Omental fat pad (tissue), 4 donors: ENCODE data around the gene CPXM2. TPM values are rescaled to one million over a fixed set of nuclear protein-coding genes. Genes with fewer than 3 reads are reported as not detected.

Source experiments
- ATAC-seq: fragments of 150-250 bp; one replicate; pipeline ENCODE4 v1.9.1; 2016; ENCODE audit warnings: mild to moderate bottlenecking, moderate library complexity; ENCODE audit not compliant: low FRiP score
- DNase-seq: peaks from one replicate; pipeline ENCODE4 v3.0.0-alpha.2; 2019; ENCODE audit warnings: low spot score
- CTCF ChIP-seq, 3 donors: fragments of 450-650 bp; IDR thresholded peaks; one replicate each; pipeline ENCODE4 v1.5.1; 2016 to 2017; ENCODE audit warnings: antibody characterized with exemption in 3 of 3, mild to moderate bottlenecking in 3 of 3, moderate library complexity in 2 of 3
- total RNA-seq, 4 donors: library from RNA; depleted of rRNA; stranded (reverse); fragments of >200 nt; gene quantifications; one replicate each; pipeline ENCODE4 v1.1.0, GENCODE V29; 2016

The CPXM2 gene
- total RNA-seq, result 10 to 100 TPM in 3 of 4 donors, 1 to 10 TPM in 1; 7.3 to 19.2 (median 16.6) TPM

GRCh38 chr10:123891144-123892071, at the start of gene CPXM2:
TSS of gene CPXM2 (minus strand) at chr10:123891807. CDS start at chr10:123891659, 148 bp downstream.
- ATAC-seq, result no peak
- TF ChIP-seq CTCF (IDR thresholded peaks at IDR 0.05), result no peak

GRCh38 chr10:123939591-123939990, 48.0 kb upstream of the CPXM2 start:
- no peak for TF ChIP-seq CTCF (IDR thresholded peaks at IDR 0.05)
- DNase-seq (no peak), ATAC-seq (no peak)

More at GRCh38 chr10:123891144-123892071, at the start of gene CPXM2:
- DNase-seq, result no peak

- ATAC-seq (no peak), DNase-seq (no peak)
- no peak for TF ChIP-seq CTCF (IDR thresholded peaks at IDR 0.05)
Observed at GRCh38 chr10:123938890-123939289, 47.3 kb upstream of the CPXM2 start.

GRCh38 chr10:123936426-123936825, 44.8 kb upstream of the CPXM2 start:
- ATAC-seq, result no peak
- no peak for TF ChIP-seq CTCF (IDR thresholded peaks at IDR 0.05)

GRCh38 chr10:123935680-123936079, 44.1 kb upstream of the CPXM2 start:
- TF ChIP-seq CTCF (IDR thresholded peaks at IDR 0.05), result no peak
- no peak for ATAC-seq

More at GRCh38 chr10:123936426-123936825, 44.8 kb upstream of the CPXM2 start:
- DNase-seq, result no peak

GRCh38 chr10:123934846-123935245, 43.2 kb upstream of the CPXM2 start:
- DNase-seq, result no peak
- no peak for TF ChIP-seq CTCF (IDR thresholded peaks at IDR 0.05)
- no peak for ATAC-seq

More at GRCh38 chr10:123935680-123936079, 44.1 kb upstream of the CPXM2 start:
- DNase-seq, result no peak
